Measurements from ENCODE around the gene TMEM245.

TMEM245 gene

GRCh38 chr9:109114670-109115069, 5.1 kb downstream of the TMEM245 start (continued):
- TF ChIP-seq ZNF677 (tag by site-specific recombination; IDR thresholded peaks at IDR 0.05): no peak
- no peak for TF ChIP-seq BCL11A (tag by site-specific recombination; IDR thresholded peaks at IDR 0.05; ENCODE audit: low read depth)
- no peak for TF ChIP-seq ZNF777 (tag by site-specific recombination; IDR thresholded peaks at IDR 0.05; ENCODE audit: borderline replicate concordance)
- no peak for TF ChIP-seq ZNF596 (tag by site-specific recombination; IDR thresholded peaks at IDR 0.05)
- no peak for TF ChIP-seq ZNF580 (tag by site-specific recombination; IDR thresholded peaks at IDR 0.05)
- no peak for TF ChIP-seq ZNF701 (tag by site-specific recombination; IDR thresholded peaks at IDR 0.05)
- no peak for TF ChIP-seq ZBTB11 (tag by site-specific recombination; conservative IDR thresholded peaks at IDR 0.05; ENCODE audit: low read depth)
- TF ChIP-seq ZSCAN18 (tag by site-specific recombination; IDR thresholded peaks at IDR 0.05): no peak
- TF ChIP-seq ZBTB21 (tag by site-specific recombination; IDR thresholded peaks at IDR 0.05): no peak
- TF ChIP-seq ZNF544 (tag by site-specific recombination; IDR thresholded peaks at IDR 0.05): no peak
- no peak for TF ChIP-seq ZNF362 (tag by site-specific recombination; IDR thresholded peaks at IDR 0.05)
- TF ChIP-seq ZNF2 (tag by site-specific recombination; IDR thresholded peaks at IDR 0.05): no peak
- TF ChIP-seq ZNF48 (tag by site-specific recombination; IDR thresholded peaks at IDR 0.05): no peak
- peak; percentile 78 for TF ChIP-seq ZNF629 (tag by site-specific recombination; IDR thresholded peaks at IDR 0.05)
- peak; percentile 90 for TF ChIP-seq SCRT1 (tag by site-specific recombination; IDR thresholded peaks at IDR 0.05; ENCODE audit: borderline replicate concordance)
- TF ChIP-seq ZSCAN5A (tag by site-specific recombination; IDR thresholded peaks at IDR 0.05): no peak
- TF ChIP-seq ZNF174 (tag by site-specific recombination; IDR thresholded peaks at IDR 0.05): no peak
- TF ChIP-seq ZBTB8A (tag by site-specific recombination; IDR thresholded peaks at IDR 0.05): no peak

GRCh38 chr9:109113892-109114609, 5.7 kb downstream of the TMEM245 start:
- H3K4me1 ChIP-seq (ENCODE audit: control insufficient read depth, insufficient read depth, low read length): peaks cover 20% of the 10 kb centered on the region
- H3K9me3 ChIP-seq (ENCODE audit: control insufficient read depth, insufficient read depth, low read depth, low read length): no peaks in the 10 kb centered on the region
- ChIA-PET CTCF (no interaction called here), POLR2A (no interaction called here)
- H3K27ac ChIP-seq (ENCODE audit: extremely low read depth, low read depth, low read length): no peak overlapping the region
- H3K4me3 ChIP-seq (ENCODE audit: low read depth, low read length): no peak overlapping the region
- H3K36me3 ChIP-seq (ENCODE audit: control insufficient read depth in 2 of 2, insufficient read depth in 1 of 2, low read length in 2 of 2): no peaks in the 10 kb centered on the region; a peak in 1 of 3 replicates
- TF ChIP-seq BCL6B (tag by site-specific recombination; IDR thresholded peaks at IDR 0.05) (no peak), MZF1 (tag by site-specific recombination; IDR thresholded peaks at IDR 0.05; ENCODE audit: borderline replicate concordance) (no peak), PATZ1 (tag by site-specific recombination; IDR thresholded peaks at IDR 0.05) (no peak), ZNF585B (tag by site-specific recombination; IDR thresholded peaks at IDR 0.05) (no peak), ZNF10 (tag by site-specific recombination; IDR thresholded peaks at IDR 0.05) (peak; percentile 92), ZNF621 (tag by site-specific recombination; IDR thresholded peaks at IDR 0.05) (no peak), YY1 (tag by site-specific recombination; IDR thresholded peaks at IDR 0.05) (no peak), ZNF169 (tag by site-specific recombination; IDR thresholded peaks at IDR 0.05) (no peak), ZNF211 (tag by site-specific recombination; IDR thresholded peaks at IDR 0.05; ENCODE audit: low read depth) (no peak), ZNF677 (tag by site-specific recombination; IDR thresholded peaks at IDR 0.05) (no peak)
